BJ (cell line): ENCODE results near the gene FRYL. TPM values are rescaled to one million over a fixed set of nuclear protein-coding genes. Genes with fewer than 3 reads are reported as not detected.

Experiments
- CTCF ChIA-PET: fragments of 350-600 bp; formaldehyde crosslinking; extraction: SDS; loops from one replicate; lab custom pipeline; 2021; ENCODE audit warnings: antibody characterized with exemption, inconsistent platforms; lab: Yijun Ruan, JAX
- POLR2A ChIA-PET: fragments of 300-600 bp; sonication (Branson Sonifier 250); formaldehyde crosslinking; extraction: SDS; loops from one replicate; lab custom pipeline; 2021; ENCODE audit warnings: antibody characterized with exemption; lab: Charles Lee
- DNase-seq: peaks from one replicate; pipeline ENCODE4 v3.0.0-alpha.2; 2011; ENCODE audit warnings: low read depth
- H3K27me3 ChIP-seq: 2 replicates; pipeline ENCODE4 v1.6.0; 2011; ENCODE audit warnings: low read length; ENCODE audit not compliant: control insufficient read depth, insufficient read depth
- H3K36me3 ChIP-seq: 2 replicates; pipeline ENCODE4 v1.5.1; 2011; ENCODE audit warnings: low read length; ENCODE audit not compliant: control insufficient read depth, insufficient read depth
- H3K4me3 ChIP-seq: 2 replicates; pipeline ENCODE4 v1.5.1; 2011; ENCODE audit warnings: low read depth, mild to moderate bottlenecking, control low read depth, low read length
- CTCF ChIP-seq: IDR thresholded peaks from 2 replicates; pipeline ENCODE4 v1.5.1; 2011; ENCODE audit warnings: low read depth, mild to moderate bottlenecking, control low read depth, inconsistent platforms, low read length, moderate library complexity; ENCODE audit not compliant: insufficient read depth
- polyA plus RNA-seq: library from polyadenylated mRNA; depleted of rRNA; stranded (reverse); fragments of >200 nt; gene quantifications from 2 replicates; pipeline ENCODE4 v1.2.3, GENCODE V29; 2011

FRYL gene
- polyA plus RNA-seq, 1 experiment: 12.6 TPM

DNA sequence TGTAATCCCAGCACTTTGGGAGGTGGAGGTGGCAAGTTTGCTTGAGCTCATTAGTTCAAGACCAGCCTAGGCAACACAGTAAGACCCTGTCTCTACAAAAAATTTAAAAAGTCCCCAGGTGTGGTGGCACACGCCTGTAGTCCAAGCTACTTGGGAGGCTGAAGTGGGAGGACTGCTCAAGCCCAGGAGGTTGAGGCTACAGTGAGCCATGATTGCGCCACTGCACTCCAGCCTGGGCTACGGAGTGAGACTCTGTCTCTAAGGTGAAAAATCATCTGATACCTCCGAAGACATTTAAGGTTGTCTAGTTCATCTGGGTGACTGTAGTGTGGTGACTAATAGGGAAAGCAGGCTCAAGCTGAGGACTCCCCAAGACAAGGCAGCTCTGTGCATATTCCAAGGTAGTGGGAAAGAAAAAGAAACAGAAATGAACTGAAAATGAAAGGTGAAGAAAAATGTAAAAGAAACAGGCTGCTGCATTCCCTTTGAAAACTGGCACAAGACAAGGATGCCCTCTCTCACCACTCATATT is 23.3 kb downstream of the FRYL start:
- no peaks in the 10 kb centered on the region for H3K27me3 ChIP-seq
- no peak for TF ChIP-seq CTCF
- CTCF ChIA-PET: no interaction called here
- no peaks in the 10 kb centered on the region for H3K36me3 ChIP-seq
- POLR2A ChIA-PET: interaction anchor here (0.6 kb wide), 1 partner anchor 269 kb away, joined by 3 read pairs; no protein-coding TSS in a partner anchor
- H3K4me3 ChIP-seq: no peak overlapping the region
- no peak for DNase-seq

DNA sequence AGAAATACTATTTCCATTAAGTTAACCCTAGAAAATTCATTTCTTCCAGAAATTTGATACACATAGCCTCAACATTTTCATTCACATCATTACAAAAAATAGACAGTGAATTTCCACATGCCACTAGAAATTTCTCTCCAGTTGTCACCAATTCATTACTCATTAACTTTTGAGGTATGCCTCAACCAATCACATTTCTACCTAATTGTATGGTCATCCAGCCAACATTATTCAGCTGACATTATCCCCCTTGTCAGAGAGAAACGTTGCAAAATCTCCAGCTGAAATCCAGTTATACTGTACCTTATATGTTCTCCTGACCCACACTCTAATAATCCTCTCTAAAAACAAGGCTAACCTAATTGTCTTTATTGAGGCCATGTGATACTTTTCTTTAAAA is 24.8 kb downstream of the FRYL start:
- no peak for TF ChIP-seq CTCF
- POLR2A ChIA-PET: no interaction called here
- CTCF ChIA-PET: no interaction called here

GRCh38 chr4:48753159-48753558 is 26.9 kb downstream of the FRYL start:
- DNase-seq: no peak
- no peaks in the 10 kb centered on the region for H3K27me3 ChIP-seq
- CTCF ChIA-PET: interaction anchor here (1.0 to 1.1 kb wide), 2 partner anchors 10 to 55 kb away, joined by 3 read pairs; no protein-coding TSS in a partner anchor
- POLR2A ChIA-PET: no interaction called here
- H3K36me3 ChIP-seq: no peaks in the 10 kb centered on the region
- no peak for TF ChIP-seq CTCF
- H3K4me3 ChIP-seq: no peak overlapping the region

More for the DNA sequence above, 24.8 kb downstream of the FRYL start:
- no peak for DNase-seq
- no peaks in the 10 kb centered on the region for H3K36me3 ChIP-seq
- no peaks in the 10 kb centered on the region for H3K27me3 ChIP-seq
- H3K4me3 ChIP-seq: no peak overlapping the region

DNA sequence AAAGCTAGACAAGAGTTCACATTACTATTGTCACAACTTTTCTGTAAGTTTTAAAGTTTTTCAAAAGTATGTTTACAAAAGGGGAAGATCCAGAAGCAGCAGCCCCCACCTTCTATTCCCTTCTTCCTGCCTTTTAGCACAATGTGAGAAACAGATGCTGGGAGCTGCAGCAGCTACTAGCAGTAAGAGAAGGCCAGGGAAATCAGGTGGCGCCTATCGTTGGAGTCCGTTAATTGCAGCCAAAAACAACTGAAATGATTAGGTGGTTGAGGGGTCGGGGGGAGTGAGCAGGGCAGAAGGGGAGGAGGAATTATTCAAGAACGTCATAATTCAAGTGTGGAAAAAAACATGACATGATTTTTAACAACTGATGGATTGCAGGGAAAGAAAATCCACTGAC is 27.4 kb downstream of the FRYL start:
- TF ChIP-seq CTCF: no peak
- CTCF ChIA-PET: interaction anchor here (1.0 to 1.1 kb wide), 3 partner anchors 10 to 210 kb away, joined by 3 to 4 read pairs (median 3); no protein-coding TSS in a partner anchor

DNA sequence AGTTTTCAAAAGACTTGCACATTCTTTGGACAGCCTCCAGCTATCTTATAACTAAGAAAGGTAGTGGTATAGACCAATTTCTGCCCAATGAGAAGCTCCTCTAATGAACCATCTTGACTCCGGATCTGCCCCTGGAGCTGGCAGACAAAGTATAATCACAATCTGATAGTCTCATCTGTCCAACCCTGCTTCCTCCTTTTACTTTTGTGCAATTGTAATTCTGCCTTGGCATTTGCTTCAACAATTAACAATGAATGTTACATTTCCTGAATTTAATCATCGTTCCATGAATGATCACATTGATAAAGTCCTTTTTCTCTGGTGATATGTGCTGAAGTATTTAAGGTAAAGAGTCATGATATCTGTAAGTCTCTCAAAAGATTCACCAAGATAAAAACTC is 27.8 kb downstream of the FRYL start:
- POLR2A ChIA-PET: no interaction called here
- no peak overlapping the region for H3K4me3 ChIP-seq
- CTCF ChIA-PET: interaction anchor here (0.6 to 1.1 kb wide), 5 partner anchors 9 to 211 kb away, joined by 3 to 4 read pairs (median 3); no protein-coding TSS in a partner anchor
- H3K36me3 ChIP-seq: no peaks in the 10 kb centered on the region
- H3K27me3 ChIP-seq: no peaks in the 10 kb centered on the region
- no peak for DNase-seq
- TF ChIP-seq CTCF: no peak

More for the DNA sequence above, 27.4 kb downstream of the FRYL start:
- H3K4me3 ChIP-seq: no peak overlapping the region
- no peaks in the 10 kb centered on the region for H3K36me3 ChIP-seq
- no peak for DNase-seq
- POLR2A ChIA-PET: no interaction called here
- H3K27me3 ChIP-seq: no peaks in the 10 kb centered on the region
